AG04450 (cell line): Measurements from ENCODE around the gene SHISA9. TPM values are rescaled to one million over a fixed set of nuclear protein-coding genes. Genes with fewer than 3 reads are reported as not detected.

Experiments
- CTCF ChIA-PET: fragments of 300-600, 350-600 bp; formaldehyde crosslinking; extraction: SDS; loops from one replicate; lab custom pipeline; 2022; ENCODE audit warnings: antibody characterized with exemption, inconsistent platforms; lab: Charles Lee
- POLR2A ChIA-PET: fragments of 350-600 bp; formaldehyde crosslinking; extraction: SDS; loops from one replicate; lab custom pipeline; 2021; ENCODE audit warnings: antibody characterized with exemption, inconsistent platforms; lab: Yijun Ruan, JAX
- DNase-seq: peaks from one replicate; pipeline ENCODE4 v3.0.0-alpha.2; 2011; ENCODE audit warnings: low read depth, low spot score
- H3K27ac ChIP-seq: one replicate; pipeline ENCODE4 v1.5.1; 2012; ENCODE audit warnings: low read depth, low read length, control low read depth
- H3K27me3 ChIP-seq: one replicate; pipeline ENCODE4 v1.6.0; 2012; ENCODE audit warnings: low read length; ENCODE audit not compliant: control insufficient read depth, insufficient read depth
- H3K4me3 ChIP-seq: 2 replicates; pipeline ENCODE4 v1.5.1; 2011; ENCODE audit warnings: mild to moderate bottlenecking, low read depth, low read length, control low read depth
- H3K9me3 ChIP-seq: 2 replicates; pipeline ENCODE4 v1.5.1; 2012; ENCODE audit warnings: low read length; ENCODE audit not compliant: control insufficient read depth, insufficient read depth
- polyA plus RNA-seq: library from polyadenylated mRNA; depleted of rRNA; stranded (reverse); fragments of >200 nt; gene quantifications from 2 replicates; pipeline ENCODE4 v1.2.3, GENCODE V29; 2011
- TF ChIP-seq, protein P1 (sequence below): IDR thresholded peaks from 2 replicates; pipeline ENCODE4 v1.5.1; 2011; ENCODE audit warnings: low read depth, low read length, control low read depth, inconsistent platforms

Gene SHISA9
- polyA plus RNA-seq, 1 experiment = not detected

DNA sequence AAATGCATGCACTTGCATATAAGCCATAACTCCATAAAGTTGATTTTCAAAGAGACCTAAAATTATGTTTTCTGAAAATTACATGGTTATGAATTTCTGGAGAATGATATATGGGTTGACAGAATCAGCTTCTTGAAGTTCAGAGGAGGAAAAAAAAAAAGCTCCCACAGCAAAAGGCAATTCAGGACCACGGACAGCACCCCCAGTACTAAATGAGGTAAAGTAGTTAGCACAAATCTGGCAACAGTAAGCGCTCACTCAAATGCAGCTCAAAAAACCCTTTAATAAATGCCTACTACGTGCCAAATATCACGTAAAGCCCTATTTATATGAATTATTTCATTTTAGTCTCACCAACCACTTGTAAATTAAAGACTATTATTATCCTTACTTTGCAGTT lies 135.2 kb downstream of the SHISA9 start:
- Histone ChIP-seq H3K9me3 (peaks cover 13% of the 10 kb centered on the region), H3K27ac (no peak overlapping the region), H3K27me3 (no peaks in the 10 kb centered on the region), H3K4me3 (no peak overlapping the region)
- TF ChIP-seq, protein P1, sequence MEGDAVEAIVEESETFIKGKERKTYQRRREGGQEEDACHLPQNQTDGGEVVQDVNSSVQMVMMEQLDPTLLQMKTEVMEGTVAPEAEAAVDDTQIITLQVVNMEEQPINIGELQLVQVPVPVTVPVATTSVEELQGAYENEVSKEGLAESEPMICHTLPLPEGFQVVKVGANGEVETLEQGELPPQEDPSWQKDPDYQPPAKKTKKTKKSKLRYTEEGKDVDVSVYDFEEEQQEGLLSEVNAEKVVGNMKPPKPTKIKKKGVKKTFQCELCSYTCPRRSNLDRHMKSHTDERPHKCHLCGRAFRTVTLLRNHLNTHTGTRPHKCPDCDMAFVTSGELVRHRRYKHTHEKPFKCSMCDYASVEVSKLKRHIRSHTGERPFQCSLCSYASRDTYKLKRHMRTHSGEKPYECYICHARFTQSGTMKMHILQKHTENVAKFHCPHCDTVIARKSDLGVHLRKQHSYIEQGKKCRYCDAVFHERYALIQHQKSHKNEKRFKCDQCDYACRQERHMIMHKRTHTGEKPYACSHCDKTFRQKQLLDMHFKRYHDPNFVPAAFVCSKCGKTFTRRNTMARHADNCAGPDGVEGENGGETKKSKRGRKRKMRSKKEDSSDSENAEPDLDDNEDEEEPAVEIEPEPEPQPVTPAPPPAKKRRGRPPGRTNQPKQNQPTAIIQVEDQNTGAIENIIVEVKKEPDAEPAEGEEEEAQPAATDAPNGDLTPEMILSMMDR = no peak
- CTCF ChIA-PET = no interaction called here
- POLR2A ChIA-PET = no interaction called here
- no peak for DNase-seq

DNA sequence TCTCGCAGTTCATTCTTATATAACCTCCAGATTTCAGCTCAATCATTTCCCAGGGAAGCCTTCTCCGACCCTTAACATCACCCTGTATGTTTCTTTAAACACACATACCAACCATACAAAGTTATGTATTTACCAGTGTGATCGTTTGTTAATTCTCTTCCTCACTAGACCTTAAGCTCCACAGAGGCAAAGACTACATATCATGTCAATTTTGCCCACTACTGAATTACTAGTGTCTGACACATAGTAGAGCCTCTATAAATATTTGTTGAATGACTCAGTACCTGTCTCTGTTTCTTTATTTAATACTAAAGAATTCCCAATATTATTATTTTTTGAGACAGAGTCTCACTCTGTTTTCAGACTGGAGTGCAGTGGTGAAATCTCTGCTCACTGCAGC lies 137.2 kb downstream of the SHISA9 start:
- no peak overlapping the region for H3K4me3 ChIP-seq
- CTCF ChIA-PET = no interaction called here
- peaks cover 12% of the 10 kb centered on the region for H3K9me3 ChIP-seq
- H3K27ac ChIP-seq = no peak overlapping the region
- no peaks in the 10 kb centered on the region for H3K27me3 ChIP-seq
- POLR2A ChIA-PET = no interaction called here
- DNase-seq = no peak
- TF ChIP-seq, protein P1 = no peak

DNA sequence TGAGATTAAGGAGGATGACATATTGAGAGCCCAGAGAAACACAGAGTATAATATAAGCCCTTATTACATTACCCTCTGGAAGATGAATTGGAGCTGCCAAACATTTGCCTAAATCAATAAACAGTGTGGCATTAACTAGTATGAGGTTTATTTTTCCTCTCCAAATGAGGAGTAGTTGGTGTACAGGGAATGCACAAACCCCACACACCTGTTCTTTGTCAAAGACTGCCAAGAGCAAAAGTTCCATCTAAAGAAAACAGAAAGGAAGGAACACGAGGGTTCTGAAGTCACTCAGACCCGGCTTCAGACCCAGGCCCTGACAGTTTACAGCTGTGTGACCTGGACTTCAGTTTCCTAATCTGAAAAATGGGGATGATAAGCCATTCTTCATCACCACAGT lies 138.1 kb downstream of the SHISA9 start:
- Histone ChIP-seq H3K9me3 (peaks cover 6% of the 10 kb centered on the region), H3K27ac (no peak overlapping the region), H3K27me3 (no peaks in the 10 kb centered on the region), H3K4me3 (no peak overlapping the region)
- ChIA-PET POLR2A (no interaction called here), CTCF (no interaction called here)
- TF ChIP-seq, protein P1 = no peak
- DNase-seq = no peak

DNA sequence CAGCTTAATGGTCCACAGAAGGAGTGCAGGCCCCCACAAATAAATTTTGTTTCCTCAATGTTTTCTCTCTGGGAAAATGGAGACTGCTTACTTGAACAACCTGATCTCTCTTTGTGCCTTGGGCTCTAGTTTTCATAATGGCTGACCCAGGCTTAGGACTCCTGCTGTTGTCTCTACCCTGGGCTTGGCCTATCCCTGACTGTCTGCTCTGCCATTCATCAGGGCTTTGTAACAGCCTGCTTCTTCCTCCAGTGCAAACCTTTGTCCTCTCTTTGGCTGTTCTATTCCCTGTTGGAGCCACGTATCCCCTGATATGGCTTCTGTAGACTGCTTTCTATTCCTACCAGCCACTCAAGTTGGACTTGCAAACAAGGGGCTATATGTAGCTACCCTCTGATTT lies 139.8 kb downstream of the SHISA9 start:
- H3K27me3 ChIP-seq = no peaks in the 10 kb centered on the region
- CTCF ChIA-PET = no interaction called here
- H3K27ac ChIP-seq = no peak overlapping the region
- H3K9me3 ChIP-seq = peaks cover 11% of the 10 kb centered on the region
- no peak for DNase-seq
- no peak overlapping the region for H3K4me3 ChIP-seq
- POLR2A ChIA-PET = no interaction called here
- TF ChIP-seq, protein P1 = no peak

DNA sequence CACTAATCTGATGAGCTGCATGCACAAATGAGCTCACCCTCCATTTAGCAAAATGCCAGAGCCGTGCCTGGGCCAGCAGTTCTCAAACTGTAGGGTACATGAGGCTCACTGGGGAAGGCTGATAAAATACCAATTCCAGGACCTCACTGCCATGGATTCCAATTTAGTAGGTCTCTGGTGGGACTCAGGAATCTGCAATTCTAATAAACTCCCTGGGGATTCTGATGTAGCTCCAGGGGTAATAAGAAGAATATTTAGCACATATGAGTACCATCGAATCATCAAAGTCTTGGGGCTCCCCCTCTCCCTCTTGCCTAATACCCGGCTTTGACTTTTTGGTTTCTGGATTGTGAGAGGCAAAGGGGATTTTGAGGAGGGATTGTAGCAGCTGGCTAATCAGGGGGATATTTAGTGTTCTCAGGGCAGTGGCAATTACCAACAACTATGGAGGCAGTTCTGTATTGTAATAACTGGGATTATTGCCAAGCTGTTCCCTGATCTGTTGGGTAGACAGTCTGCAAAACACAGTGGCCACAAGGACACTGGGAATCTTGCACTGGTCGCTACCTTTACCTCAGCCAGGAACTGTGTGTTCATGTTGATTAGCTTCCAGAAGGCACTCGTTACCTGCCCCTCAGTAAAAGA lies 140.4 kb downstream of the SHISA9 start:
- CTCF ChIA-PET = no interaction called here
- TF ChIP-seq, protein P1 = no peak
- DNase-seq = no peak
- H3K27me3 ChIP-seq = no peaks in the 10 kb centered on the region
- peaks cover 11% of the 10 kb centered on the region for H3K9me3 ChIP-seq
- no peak overlapping the region for H3K4me3 ChIP-seq
- POLR2A ChIA-PET = no interaction called here
- no peak overlapping the region for H3K27ac ChIP-seq
